DND-41 (cell line): ENCODE data around the gene NANP.

Source experiments
- ATAC-seq: fragments of 200-7000 bp; cut with Tn5 transposase; 3 replicates; pipeline ENCODE4 v1.9.1; 2021; ENCODE audit warnings: low read depth; ENCODE audit not compliant: insufficient read depth
- DNase-seq: peaks from one replicate; pipeline ENCODE4 v3.0.0-alpha.2; 2020
- H2AFZ ChIP-seq: 2 replicates; pipeline ENCODE4 v1.6.0; 2012; ENCODE audit warnings: low read depth, low read length
- H3K27ac ChIP-seq: 2 replicates; pipeline ENCODE4 v1.5.1; 2012; ENCODE audit warnings: low read length, inconsistent platforms
- H3K27me3 ChIP-seq: fragments of 200-600 bp; sonication (generic); 2 replicates; pipeline ENCODE4 v1.6.0; 2012; ENCODE audit warnings: low read length, mild to moderate bottlenecking, inconsistent platforms; ENCODE audit not compliant: insufficient read depth, poor library complexity
- H3K36me3 ChIP-seq: 2 replicates; pipeline ENCODE4 v1.5.1; 2012; ENCODE audit warnings: low read length, inconsistent platforms; ENCODE audit not compliant: insufficient read depth
- H3K4me1 ChIP-seq: 2 replicates; pipeline ENCODE4 v1.5.1; 2012; ENCODE audit warnings: mild to moderate bottlenecking, low read length; ENCODE audit not compliant: insufficient read depth
- H3K4me2 ChIP-seq: 2 replicates; pipeline ENCODE4 v1.6.0; 2012; ENCODE audit warnings: mild to moderate bottlenecking, moderate library complexity, low read length, inconsistent platforms; ENCODE audit not compliant: insufficient read depth
- H3K4me3 ChIP-seq, 2 experiments: fragments of 200-600 bp in 1 of 2; shearing (Covaris generic) in 1 of 2; 2 replicates each; pipeline ENCODE4 v1.5.1; 2012 to 2016; ENCODE audit warnings: inconsistent platforms in 2 of 2, low read length in 2 of 2, mild to moderate bottlenecking in 2 of 2, low read depth in 1 of 2, moderate library complexity in 1 of 2
- H3K79me2 ChIP-seq: 2 replicates; pipeline ENCODE4 v1.6.0; 2012; ENCODE audit warnings: low read length, inconsistent platforms; ENCODE audit not compliant: insufficient read depth
- H3K9ac ChIP-seq: 2 replicates; pipeline ENCODE4 v1.6.0; 2012; ENCODE audit warnings: low read depth, mild to moderate bottlenecking, inconsistent platforms, low read length, moderate library complexity
- H3K9me3 ChIP-seq: 2 replicates; pipeline ENCODE4 v1.5.1; 2012; ENCODE audit warnings: low read length, moderate library complexity, mild to moderate bottlenecking, inconsistent platforms; ENCODE audit not compliant: insufficient read depth, severe bottlenecking
- H4K20me1 ChIP-seq: 2 replicates; pipeline ENCODE4 v1.6.0; 2012; ENCODE audit warnings: low read length; ENCODE audit not compliant: insufficient read depth
- EZH2 ChIP-seq: IDR thresholded peaks from 3 replicates; pipeline ENCODE4 v1.6.1; 2012; ENCODE audit warnings: borderline replicate concordance, low read depth, mild to moderate bottlenecking, moderate library complexity, low read length, inconsistent platforms; ENCODE audit not compliant: severe bottlenecking
- TF ChIP-seq, protein P1 (sequence below): IDR thresholded peaks from 2 replicates; pipeline ENCODE4 v1.5.1; 2012; ENCODE audit warnings: borderline replicate concordance, low read length, moderate library complexity, mild to moderate bottlenecking; ENCODE audit not compliant: poor library complexity, severe bottlenecking; ENCODE audit errors: extremely low read depth

The NANP gene

GRCh38 chr20:25644814-25645213 is 21.0 kb upstream of the NANP start:
- no peak overlapping the region for H2AFZ ChIP-seq
- no peaks in the 10 kb centered on the region; the same call in 1 of the 2 replicates for H3K36me3 ChIP-seq
- H3K4me3 ChIP-seq: no peak overlapping the region
- H3K9me3 ChIP-seq: no peaks in the 10 kb centered on the region
- no peaks in the 10 kb centered on the region for H3K27me3 ChIP-seq
- DNase-seq (no peak), ATAC-seq (no peak)
- H4K20me1 ChIP-seq: no peaks in the 10 kb centered on the region
- no peaks in the 10 kb centered on the region for H3K79me2 ChIP-seq
- H3K27ac ChIP-seq: no peak overlapping the region
- no peak overlapping the region for H3K4me2 ChIP-seq
- no peak overlapping the region for H3K9ac ChIP-seq
- no peak for TF ChIP-seq EZH2
- TF ChIP-seq, protein P1, sequence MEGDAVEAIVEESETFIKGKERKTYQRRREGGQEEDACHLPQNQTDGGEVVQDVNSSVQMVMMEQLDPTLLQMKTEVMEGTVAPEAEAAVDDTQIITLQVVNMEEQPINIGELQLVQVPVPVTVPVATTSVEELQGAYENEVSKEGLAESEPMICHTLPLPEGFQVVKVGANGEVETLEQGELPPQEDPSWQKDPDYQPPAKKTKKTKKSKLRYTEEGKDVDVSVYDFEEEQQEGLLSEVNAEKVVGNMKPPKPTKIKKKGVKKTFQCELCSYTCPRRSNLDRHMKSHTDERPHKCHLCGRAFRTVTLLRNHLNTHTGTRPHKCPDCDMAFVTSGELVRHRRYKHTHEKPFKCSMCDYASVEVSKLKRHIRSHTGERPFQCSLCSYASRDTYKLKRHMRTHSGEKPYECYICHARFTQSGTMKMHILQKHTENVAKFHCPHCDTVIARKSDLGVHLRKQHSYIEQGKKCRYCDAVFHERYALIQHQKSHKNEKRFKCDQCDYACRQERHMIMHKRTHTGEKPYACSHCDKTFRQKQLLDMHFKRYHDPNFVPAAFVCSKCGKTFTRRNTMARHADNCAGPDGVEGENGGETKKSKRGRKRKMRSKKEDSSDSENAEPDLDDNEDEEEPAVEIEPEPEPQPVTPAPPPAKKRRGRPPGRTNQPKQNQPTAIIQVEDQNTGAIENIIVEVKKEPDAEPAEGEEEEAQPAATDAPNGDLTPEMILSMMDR: no peak
- peaks cover 20% of the 10 kb centered on the region for H3K4me1 ChIP-seq

- DNase-seq: peak; percentile 67
- no peaks in the 10 kb centered on the region for H4K20me1 ChIP-seq
- ATAC-seq: peak; percentile 93
- no peak overlapping the region for H3K9ac ChIP-seq
- peaks cover 20% of the 10 kb centered on the region for H3K4me1 ChIP-seq
- H3K36me3 ChIP-seq: no peaks in the 10 kb centered on the region; the same call in 1 of the 2 replicates
- TF ChIP-seq, protein P1: no peak
- no peak for TF ChIP-seq EZH2
- H3K4me3 ChIP-seq: no peak overlapping the region
- no peak overlapping the region for H2AFZ ChIP-seq
- H3K4me2 ChIP-seq: no peak overlapping the region
- no peaks in the 10 kb centered on the region for H3K27me3 ChIP-seq
- H3K27ac ChIP-seq: peak overlapping the region; percentile 59
- H3K9me3 ChIP-seq: no peaks in the 10 kb centered on the region
- H3K79me2 ChIP-seq: no peaks in the 10 kb centered on the region
These were observed 19.9 kb upstream of the NANP start for GRCh38 chr20:25643716-25644115.

- no peak for TF ChIP-seq EZH2
- TF ChIP-seq, protein P1: no peak
- no peaks in the 10 kb centered on the region for H4K20me1 ChIP-seq
- H3K9me3 ChIP-seq: peaks cover 28% of the 10 kb centered on the region
These were observed 13.4 kb upstream of the NANP start for GRCh38 chr20:25637247-25637646.

More at GRCh38 chr20:25637247-25637646, 13.4 kb upstream of the NANP start:
- H3K4me2 ChIP-seq: no peak overlapping the region
- H2AFZ ChIP-seq: no peak overlapping the region
- H3K36me3 ChIP-seq: peaks cover 35% of the 10 kb centered on the region
- H3K4me1 ChIP-seq: no peaks in the 10 kb centered on the region
- H3K9ac ChIP-seq: no peak overlapping the region
- DNase-seq: no peak
- no peak overlapping the region for H3K4me3 ChIP-seq
- no peak for ATAC-seq
- no peaks in the 10 kb centered on the region for H3K79me2 ChIP-seq
- H3K27me3 ChIP-seq: no peaks in the 10 kb centered on the region
- no peak overlapping the region for H3K27ac ChIP-seq
